Loucy (cell line): Measurements from ENCODE around the gene SDCCAG8.

Source experiments
- H2AFZ ChIP-seq: fragments of 200-600 bp; sonication (generic); 2 replicates; pipeline ENCODE4 v1.6.0; 2016; ENCODE audit warnings: antibody characterized with exemption, mild to moderate bottlenecking, low read length, moderate library complexity
- H3F3A ChIP-seq: fragments of 200-600 bp; 2 replicates; pipeline ENCODE4 v1.6.0; 2016; ENCODE audit warnings: antibody characterized with exemption, low read depth, mild to moderate bottlenecking
- H3K27me3 ChIP-seq: fragments of 200-600 bp; sonication (generic); 2 replicates; pipeline ENCODE4 v1.6.1; 2014; ENCODE audit warnings: low read length, mild to moderate bottlenecking; ENCODE audit not compliant: insufficient read depth, poor library complexity, severe bottlenecking
- H3K36me3 ChIP-seq: fragments of 200-600 bp; sonication (generic); 2 replicates; pipeline ENCODE4 v1.6.1; 2016; ENCODE audit warnings: low read length; ENCODE audit not compliant: insufficient read depth
- H3K4me1 ChIP-seq: fragments of 200-600 bp; sonication (generic); 2 replicates; pipeline ENCODE4 v1.5.1; 2014; ENCODE audit warnings: low read length, mild to moderate bottlenecking; ENCODE audit not compliant: insufficient read depth, poor library complexity, severe bottlenecking
- H3K4me2 ChIP-seq: fragments of 200-600 bp; sonication (generic); 2 replicates; pipeline ENCODE4 v1.6.0; 2014; ENCODE audit warnings: antibody characterized with exemption, low read length, low read depth, mild to moderate bottlenecking; ENCODE audit not compliant: poor library complexity, severe bottlenecking
- H3K4me3 ChIP-seq: fragments of 200-600 bp; sonication (generic); 2 replicates; pipeline ENCODE4 v1.5.1; 2014; ENCODE audit warnings: low read length, mild to moderate bottlenecking, mixed read lengths; ENCODE audit not compliant: poor library complexity, severe bottlenecking
- H3K79me2 ChIP-seq: fragments of 200-600 bp; sonication (generic); 2 replicates; pipeline ENCODE4 v1.6.1; 2014; ENCODE audit warnings: low read length; ENCODE audit not compliant: insufficient read depth
- H3K9ac ChIP-seq: fragments of 200-600 bp; sonication (generic); 2 replicates; pipeline ENCODE4 v1.6.0; 2014; ENCODE audit warnings: mild to moderate bottlenecking, low read depth, low read length, moderate library complexity; ENCODE audit not compliant: poor library complexity, severe bottlenecking
- H3K9me2 ChIP-seq: fragments of 200-600 bp; sonication (generic); replicated peaks from 2 replicates; pipeline ENCODE4 v1.6.1; 2016; ENCODE audit warnings: low read depth, low read length, mixed read lengths
- H3K9me3 ChIP-seq: fragments of 200-600 bp; sonication (generic); 2 replicates; pipeline ENCODE4 v1.6.1; 2014; ENCODE audit warnings: mild to moderate bottlenecking, antibody characterized with exemption, low read length, low read depth; ENCODE audit not compliant: insufficient read depth
- H4K20me1 ChIP-seq: fragments of 200-600 bp; sonication (generic); 2 replicates; pipeline ENCODE4 v1.6.0; 2014; ENCODE audit warnings: antibody characterized with exemption, low read length, mild to moderate bottlenecking; ENCODE audit not compliant: insufficient read depth, poor library complexity, severe bottlenecking
- EZH2phosphoT487 ChIP-seq: fragments of 200-600 bp; IDR thresholded peaks from 2 replicates; pipeline ENCODE4 v1.6.1; 2018; ENCODE audit warnings: antibody characterized with exemption, mild to moderate bottlenecking, moderate library complexity, borderline replicate concordance
- TF ChIP-seq, protein P1 (sequence below): fragments of 200-600 bp; sonication (generic); conservative IDR thresholded peaks from 2 replicates; pipeline ENCODE4 v1.5.1; 2014; ENCODE audit warnings: mild to moderate bottlenecking, antibody characterized with exemption, low read length

The SDCCAG8 gene

DNA sequence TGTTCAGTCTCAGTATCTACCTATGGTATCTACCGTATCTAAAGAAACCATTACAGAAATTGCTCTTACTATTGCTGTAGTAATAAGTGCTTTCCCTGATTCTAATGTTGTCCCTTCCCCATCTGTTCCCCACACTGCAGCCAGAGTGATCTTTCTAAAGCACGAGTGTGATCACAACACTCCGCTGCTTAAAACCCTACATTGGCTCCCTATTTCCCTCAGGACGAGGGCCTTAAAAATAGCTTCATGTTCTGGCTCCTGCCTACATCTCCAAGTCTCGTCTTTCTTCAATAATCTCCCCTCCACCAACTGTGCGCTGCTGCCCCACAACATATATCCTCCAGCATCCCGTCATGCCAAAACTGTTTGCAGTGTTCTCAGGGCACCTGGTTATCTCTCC lies 150.6 kb downstream of the SDCCAG8 start:
- no peak overlapping the region for H2AFZ ChIP-seq
- H3F3A ChIP-seq: no peaks in the 10 kb centered on the region
- H3K4me3 ChIP-seq: no peak overlapping the region
- no peaks in the 10 kb centered on the region; the same call in 1 of the 2 replicates for H3K36me3 ChIP-seq
- no peaks in the 10 kb centered on the region for H3K9me2 ChIP-seq
- TF ChIP-seq, protein P1, sequence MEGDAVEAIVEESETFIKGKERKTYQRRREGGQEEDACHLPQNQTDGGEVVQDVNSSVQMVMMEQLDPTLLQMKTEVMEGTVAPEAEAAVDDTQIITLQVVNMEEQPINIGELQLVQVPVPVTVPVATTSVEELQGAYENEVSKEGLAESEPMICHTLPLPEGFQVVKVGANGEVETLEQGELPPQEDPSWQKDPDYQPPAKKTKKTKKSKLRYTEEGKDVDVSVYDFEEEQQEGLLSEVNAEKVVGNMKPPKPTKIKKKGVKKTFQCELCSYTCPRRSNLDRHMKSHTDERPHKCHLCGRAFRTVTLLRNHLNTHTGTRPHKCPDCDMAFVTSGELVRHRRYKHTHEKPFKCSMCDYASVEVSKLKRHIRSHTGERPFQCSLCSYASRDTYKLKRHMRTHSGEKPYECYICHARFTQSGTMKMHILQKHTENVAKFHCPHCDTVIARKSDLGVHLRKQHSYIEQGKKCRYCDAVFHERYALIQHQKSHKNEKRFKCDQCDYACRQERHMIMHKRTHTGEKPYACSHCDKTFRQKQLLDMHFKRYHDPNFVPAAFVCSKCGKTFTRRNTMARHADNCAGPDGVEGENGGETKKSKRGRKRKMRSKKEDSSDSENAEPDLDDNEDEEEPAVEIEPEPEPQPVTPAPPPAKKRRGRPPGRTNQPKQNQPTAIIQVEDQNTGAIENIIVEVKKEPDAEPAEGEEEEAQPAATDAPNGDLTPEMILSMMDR: no peak
- no peak for TF ChIP-seq EZH2phosphoT487
- no peaks in the 10 kb centered on the region for H3K79me2 ChIP-seq
- H3K4me2 ChIP-seq: no peak overlapping the region
- no peaks in the 10 kb centered on the region for H3K4me1 ChIP-seq
- H3K27me3 ChIP-seq: no peaks in the 10 kb centered on the region
- no peaks in the 10 kb centered on the region for H3K9me3 ChIP-seq
- H4K20me1 ChIP-seq: no peaks in the 10 kb centered on the region
- no peak overlapping the region for H3K9ac ChIP-seq

DNA sequence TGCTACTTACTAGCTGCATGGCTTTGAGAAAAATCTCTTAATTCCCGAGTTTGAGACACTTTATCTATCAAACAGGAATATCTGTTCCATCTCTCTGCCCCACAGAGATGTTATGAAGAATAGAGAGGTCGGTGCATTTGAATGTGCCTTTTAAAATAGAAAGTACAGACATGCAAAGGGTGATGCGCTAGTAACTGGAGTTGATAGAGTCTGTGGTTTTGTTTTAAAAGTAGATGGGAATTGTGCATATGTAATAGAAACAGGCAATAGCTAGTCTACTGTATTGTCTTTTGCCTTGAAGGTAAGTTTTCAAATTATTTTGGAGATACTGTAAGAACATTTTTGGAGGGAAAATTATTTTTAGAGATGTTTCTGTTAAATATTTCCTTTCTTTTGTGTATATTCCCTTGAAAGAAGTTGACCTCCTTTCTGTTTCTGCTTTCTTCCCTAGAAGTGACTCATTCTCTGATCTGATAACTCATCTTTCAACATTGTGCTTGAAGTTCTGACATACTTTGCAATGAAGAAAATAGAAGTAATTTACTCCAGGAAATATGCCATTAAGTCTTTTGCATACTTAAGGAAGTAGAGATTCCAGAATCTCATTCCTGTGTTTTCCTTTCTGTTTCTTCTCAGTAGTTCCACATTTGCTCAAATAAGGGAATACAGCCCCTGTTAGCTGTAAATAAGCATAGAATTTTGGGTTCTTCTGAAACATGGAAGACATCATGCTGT lies 151.6 kb downstream of the SDCCAG8 start:
- no peak for TF ChIP-seq EZH2phosphoT487
- TF ChIP-seq, protein P1: no peak
- Histone ChIP-seq H3K9me2 (no peaks in the 10 kb centered on the region), H3K9me3 (no peaks in the 10 kb centered on the region), H3K27me3 (no peaks in the 10 kb centered on the region), H3K9ac (no peak overlapping the region), H3K4me2 (no peak overlapping the region), H3K4me1 (no peaks in the 10 kb centered on the region), H3K79me2 (no peaks in the 10 kb centered on the region), H3K4me3 (no peak overlapping the region), H2AFZ (no peak overlapping the region), H4K20me1 (no peaks in the 10 kb centered on the region), H3F3A (no peaks in the 10 kb centered on the region), H3K36me3 (no peaks in the 10 kb centered on the region; the same call in 1 of the 2 replicates)

DNA sequence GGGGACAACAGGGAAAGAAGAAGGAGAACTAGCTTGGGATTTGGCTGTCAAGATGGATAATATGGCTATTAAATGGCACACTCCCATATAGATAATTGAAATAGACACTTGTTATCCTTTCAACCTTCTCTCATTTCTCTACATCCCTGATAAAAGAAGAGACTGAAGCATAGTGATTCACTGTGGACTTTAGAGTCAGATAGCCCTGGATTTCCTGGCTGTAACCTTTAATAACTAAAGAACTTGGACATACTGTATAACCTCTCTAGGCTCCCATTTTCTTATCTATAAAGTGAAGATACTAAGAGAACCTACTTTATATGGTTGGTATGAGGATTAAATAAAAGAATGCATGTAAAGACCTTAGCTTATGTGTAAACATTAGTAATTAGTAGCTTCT lies 152.6 kb downstream of the SDCCAG8 start:
- TF ChIP-seq, protein P1: no peak
- no peak for TF ChIP-seq EZH2phosphoT487
- Histone ChIP-seq H3K4me1 (no peaks in the 10 kb centered on the region), H3F3A (no peaks in the 10 kb centered on the region), H3K9ac (no peak overlapping the region), H3K4me3 (no peak overlapping the region), H3K9me2 (no peaks in the 10 kb centered on the region), H3K36me3 (no peaks in the 10 kb centered on the region; the same call in 1 of the 2 replicates), H4K20me1 (no peaks in the 10 kb centered on the region), H3K9me3 (no peaks in the 10 kb centered on the region), H3K4me2 (no peak overlapping the region), H3K27me3 (no peaks in the 10 kb centered on the region), H3K79me2 (no peaks in the 10 kb centered on the region), H2AFZ (no peak overlapping the region)
